Measurements from ENCODE around the gene KARS1.

KARS1 gene

GRCh38 chr16:75578725-75579124, 68.7 kb downstream of the KARS1 start:
- DNase-seq: no peak

- no peak for DNase-seq
These were observed 69.3 kb downstream of the KARS1 start for GRCh38 chr16:75578212-75578611.
